HG03039 (cell line): ENCODE data around the gene KCNB1.

Source experiments
- ATAC-seq: cut with Tn5 transposase; IDR thresholded peaks from one replicate; pipeline ENCODE4 v1.9.1; 2021; ENCODE audit warnings: mild to moderate bottlenecking, moderate library complexity; ENCODE audit not compliant: unreplicated experiment

KCNB1 gene

DNA sequence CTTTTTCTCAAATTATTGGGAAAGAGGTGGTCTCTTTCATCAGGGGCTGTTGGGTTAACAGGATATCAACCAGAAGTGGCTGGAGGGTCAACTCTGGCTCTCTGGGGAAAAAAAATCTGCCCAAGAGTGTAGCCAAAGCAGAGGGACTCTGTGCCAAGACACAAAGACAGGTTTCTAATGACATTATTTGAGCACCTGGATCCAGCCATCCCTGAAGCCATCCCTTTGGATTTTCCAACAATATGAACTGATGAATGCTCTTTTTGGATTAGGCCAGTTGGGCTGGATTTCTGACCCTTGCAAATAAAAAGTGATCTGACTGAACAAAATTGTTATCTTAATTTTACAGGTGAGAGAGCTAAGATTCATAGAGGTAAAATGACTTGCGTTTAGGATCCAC, 88.7 kb downstream of the KCNB1 start:
- ATAC-seq, result no peak

DNA sequence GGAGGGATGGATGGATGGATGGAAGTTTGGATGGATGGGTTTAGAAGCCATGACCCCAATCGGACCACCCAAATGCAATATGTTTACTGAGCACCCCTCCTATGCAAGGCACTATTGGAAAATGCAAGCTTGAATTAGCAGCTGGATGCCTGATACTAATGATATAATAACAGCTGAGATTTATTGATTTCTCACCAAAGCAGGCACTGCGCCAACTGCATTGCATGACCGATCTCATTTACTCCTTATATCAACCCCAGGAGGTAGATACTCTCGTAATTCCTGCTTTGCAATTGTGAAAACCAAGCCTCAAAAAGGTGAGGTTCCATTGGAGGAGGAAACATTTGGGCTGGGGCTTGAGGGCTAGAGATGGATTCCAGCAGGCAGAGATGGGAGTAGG, 89.7 kb downstream of the KCNB1 start:
- no peak for ATAC-seq

DNA sequence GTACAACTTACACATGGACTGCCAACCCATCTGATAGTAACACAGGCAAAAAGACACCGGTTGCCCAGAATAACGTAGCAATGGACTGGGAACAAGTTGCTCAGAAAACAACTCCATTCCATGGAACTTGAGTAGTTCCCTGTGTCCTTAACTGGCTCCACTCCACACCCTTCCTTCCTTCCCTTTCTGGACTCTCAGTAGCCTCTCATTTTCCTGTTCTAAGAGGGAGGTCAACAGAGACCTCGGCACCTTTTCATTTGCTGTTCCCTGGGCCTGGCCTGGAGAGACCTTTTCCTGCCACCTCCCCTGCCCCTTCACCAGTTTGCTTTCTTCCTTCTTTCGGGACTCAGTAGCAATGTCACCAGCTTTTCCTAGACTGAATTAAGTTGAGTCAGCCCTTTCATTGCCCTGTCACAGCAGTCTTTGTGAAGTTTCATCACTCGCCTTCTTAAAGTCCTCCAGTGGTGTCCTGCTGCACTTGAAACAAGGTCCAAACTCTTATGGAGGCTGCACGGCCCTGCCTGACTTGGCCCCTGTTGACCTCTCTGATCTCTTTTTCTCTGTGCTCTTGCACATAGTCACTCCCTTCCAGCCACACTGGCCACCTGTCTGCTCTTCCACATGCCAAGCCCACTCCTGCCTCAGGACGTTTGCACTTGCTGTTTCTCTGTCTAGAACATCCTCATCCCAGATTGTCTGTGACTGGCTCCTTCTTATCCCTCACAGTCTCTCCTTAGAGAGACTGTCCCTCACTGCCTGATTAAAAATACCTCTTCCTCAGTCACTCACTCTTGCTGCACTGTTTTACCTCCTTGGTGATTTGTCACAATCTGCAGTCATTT, 90.8 kb downstream of the KCNB1 start:
- ATAC-seq, result no peak

DNA sequence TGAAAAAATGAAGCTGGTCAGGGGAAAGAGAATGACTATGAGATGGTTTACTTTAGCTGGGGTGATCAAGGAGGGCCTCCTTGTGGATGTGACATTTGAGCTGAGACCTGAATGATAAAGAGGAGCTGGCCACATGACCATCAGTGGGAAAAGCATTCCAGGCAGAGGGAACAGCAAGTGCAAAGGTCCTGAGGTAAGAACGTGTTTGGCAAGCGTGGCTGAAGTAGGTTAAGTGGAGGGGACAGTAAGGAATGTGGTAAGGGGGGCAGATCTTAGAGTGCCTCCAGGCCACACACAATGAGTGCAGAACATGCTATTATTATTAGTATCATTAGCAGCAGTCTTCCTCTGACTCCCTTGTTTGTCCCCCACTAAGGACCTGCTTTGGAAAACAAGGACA, 92.6 kb downstream of the KCNB1 start:
- no peak for ATAC-seq

DNA sequence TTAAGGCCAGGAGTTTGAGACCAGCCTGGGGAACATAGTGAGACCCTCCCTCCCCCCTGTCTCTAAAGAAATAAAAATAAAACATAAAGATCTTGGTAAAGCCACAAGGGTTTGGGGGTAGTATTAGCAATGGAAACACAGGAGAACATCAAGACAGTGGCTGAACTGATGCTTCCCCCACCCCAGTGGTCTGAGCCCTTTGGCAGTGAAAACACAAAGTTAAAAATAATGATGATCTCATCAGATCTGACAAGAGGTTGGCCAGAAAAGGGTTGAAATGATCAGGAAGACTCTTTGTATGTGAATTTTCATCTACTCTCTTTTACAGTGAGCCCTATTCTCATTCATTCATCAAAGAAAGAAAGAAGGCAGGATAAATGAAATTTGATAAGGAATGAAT, 93.7 kb downstream of the KCNB1 start:
- no peak for ATAC-seq

DNA sequence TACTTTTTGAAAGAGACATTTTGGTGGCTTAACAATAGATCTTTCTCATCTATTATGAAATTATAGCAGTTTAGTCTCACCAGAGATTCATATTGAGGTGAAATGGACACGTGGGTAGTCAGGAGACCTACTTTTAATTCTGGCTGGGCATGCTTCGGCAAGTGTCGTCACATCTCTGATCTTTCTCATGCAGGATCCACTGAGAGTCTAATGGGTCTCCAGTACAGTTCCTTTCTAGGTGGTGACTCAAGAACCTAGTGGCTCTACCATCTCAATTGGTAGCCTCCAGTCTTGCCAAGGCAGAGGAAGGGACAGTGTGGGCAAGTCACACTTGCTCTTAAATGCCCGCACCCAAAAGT, 94.9 kb downstream of the KCNB1 start:
- ATAC-seq, result no peak

DNA sequence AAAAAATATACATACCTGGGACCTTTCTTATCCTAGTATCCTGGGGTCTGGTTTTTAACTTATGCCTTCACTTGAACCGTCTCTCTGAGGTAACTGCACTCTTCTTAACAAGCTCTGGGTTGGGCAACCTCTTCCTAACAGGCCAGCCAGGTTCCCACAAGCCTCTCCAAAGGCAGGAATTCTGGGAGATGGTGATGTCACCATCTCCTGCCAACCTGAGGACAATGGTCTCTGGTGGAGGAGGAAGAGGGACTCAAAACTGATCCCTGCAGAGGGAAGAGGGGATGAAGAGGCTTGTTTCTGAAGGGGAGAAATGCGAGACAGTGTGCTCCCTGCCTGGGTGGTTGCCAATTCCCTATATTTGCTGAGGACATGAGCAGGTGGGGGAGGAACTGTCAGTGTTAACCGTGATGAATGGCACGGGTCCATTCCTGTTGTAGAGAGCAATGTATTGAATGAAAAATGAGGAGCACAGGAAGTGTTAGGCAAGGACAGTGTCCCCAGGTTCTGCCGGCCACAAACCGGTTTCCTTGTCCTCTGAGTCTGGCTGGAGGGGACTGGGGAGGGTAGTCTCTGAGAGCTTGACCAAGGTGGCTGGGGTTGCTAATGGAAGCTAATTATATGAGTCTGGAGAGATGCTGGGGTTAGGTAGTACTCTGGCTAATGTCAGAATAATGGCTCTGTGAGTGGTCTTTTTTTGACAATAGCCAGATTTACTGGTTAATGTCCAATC, 95.5 kb downstream of the KCNB1 start:
- ATAC-seq, result no peak

DNA sequence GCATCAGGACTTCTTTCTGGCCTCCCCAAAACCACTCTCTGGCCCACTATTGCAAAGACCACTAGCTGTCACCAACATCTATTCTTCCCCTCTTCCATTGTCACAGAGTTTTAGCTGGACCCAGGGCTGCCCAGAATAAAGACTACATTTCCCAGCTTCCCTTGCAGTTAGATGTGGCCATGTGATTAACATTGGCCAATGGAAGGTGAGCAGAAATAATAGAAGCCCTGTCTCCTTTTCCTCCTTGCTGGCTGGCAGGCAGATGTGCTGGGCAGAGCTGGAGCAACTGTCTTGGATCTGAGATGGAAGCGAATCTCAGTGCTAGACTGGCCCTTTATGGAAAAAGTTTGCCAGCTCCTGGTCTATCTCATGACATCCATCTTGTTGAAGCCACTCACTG, 97.0 kb downstream of the KCNB1 start:
- ATAC-seq, result no peak

DNA sequence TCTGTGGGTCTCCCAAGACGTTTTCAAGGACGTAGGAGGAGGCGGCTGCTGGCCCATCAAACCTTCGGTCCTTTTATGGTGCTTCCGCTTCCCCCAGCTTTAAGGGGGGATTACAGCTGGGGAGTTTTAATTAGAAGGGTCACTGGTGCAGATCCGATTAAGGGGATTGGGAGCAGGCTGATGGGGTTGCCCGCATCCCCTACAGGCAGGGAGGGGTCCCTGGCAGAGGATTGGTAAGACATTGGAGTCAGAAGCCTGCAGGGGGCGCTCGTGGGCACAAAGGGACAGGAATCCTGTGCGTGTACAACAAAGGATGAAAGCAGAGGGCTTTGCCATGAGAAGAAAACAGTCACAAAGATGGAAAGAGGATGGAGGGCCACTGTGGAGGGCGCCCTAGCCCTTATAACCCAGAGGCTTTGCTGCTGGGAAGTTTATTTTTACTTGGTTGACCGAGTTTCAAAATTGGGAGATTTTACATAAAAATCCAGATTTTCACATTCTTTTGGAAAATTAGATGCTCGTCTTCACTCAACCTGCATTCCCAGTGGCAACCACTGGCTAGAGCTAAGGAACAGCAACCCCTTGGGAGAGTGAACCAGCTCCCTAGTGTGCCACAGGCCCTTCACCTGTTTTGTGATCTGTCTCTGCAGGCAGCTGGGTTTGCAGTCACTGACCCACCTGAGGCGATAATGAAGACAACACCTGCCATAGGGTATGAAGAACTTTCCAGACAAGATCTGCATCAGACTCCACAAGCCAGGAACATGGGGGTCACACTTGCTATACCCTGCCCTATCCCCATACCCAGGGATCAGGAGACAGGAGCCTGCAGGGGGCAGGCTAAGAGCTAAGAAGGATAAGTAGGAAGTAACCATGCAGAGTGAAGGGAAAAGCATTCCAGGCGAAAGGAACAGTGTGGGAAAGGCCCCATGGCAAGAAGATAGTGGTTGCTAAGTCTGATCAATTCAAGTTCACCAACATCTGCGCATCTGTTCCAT, 97.7 kb downstream of the KCNB1 start:
- no peak for ATAC-seq

DNA sequence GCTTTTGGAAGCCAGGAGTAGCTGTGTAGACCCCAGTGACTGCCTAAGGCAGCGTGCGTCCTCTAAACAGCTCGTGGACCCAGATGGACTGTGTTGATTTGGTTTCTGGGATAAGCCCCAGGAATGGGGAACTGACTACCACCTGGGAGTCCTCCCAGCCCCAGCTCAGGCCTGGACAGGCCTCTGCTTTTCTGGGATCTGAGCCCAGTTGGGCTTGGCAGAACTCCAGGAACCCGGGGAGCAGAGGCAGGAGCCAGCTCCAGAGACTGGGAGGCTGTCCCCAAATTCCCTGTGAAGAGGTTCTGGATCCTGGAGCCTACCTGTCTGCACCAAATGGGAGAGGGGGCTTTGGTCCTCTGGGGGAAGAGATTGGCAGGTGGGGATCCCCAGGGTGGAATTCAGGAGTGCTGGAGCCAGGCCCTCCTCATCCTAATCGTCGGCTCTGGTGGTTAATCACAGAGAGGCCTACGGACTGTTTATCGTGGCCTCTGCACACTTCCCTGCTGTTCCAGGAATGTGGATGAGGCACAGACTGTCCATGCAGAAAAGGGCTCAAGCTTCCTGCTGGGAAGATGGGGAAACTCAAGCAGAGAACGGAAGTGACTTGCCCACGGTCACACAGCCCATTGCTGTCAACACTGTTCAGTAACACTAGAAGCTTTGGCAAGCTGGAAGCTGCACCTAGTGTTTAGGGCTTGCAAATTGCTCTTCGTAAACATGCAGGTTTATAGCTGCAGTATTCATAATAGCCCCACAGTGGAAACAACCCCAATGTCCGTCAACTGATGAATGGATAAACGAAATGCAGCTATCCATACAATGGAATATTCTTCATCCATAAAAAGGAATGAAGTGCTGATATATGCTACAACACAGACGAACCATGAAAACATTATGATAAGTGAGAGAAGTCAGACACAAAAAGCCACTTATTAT, 100.6 kb downstream of the KCNB1 start:
- no peak for ATAC-seq

DNA sequence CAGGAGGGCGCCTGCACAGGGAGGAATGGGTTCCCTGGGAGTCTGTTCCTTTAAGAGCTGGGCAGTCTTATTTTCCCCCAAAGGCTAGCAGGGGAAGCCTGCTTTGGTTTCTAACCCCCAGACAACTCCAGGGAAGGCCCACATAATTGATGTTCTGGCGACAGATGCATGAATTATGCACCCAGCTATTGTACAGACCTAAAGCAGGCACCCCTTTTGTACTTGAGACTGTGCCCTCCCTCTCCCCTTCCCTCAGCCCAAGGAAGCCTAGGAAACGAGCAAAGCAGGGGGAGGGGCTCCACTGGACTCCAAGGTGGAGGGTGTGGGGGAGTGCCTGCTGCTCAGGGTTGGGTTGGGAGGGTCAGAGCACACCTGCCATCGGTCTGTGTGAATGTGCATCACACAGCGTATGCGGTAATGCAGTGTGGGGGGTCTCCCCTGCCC, 102.1 kb downstream of the KCNB1 start:
- no peak for ATAC-seq

DNA sequence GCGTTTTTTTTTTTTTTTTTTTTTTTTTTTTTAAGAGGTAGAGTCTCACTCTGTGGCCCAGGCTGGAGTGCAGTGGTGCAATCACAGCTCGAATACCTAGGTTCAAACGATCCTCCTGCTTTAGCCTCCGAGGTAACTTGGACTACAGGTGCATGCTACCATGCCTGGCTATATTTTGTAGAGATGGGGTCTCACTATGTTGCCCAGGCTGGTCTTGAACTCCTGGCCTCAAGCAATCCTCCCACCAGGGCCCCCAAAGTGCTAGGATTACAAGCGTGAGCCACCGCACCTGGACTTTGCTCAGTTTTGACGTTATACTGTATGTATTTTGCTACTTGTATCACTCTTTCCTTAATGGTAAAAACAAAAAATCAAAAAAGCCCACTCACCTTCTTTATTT, 103.1 kb downstream of the KCNB1 start:
- no peak for ATAC-seq

DNA sequence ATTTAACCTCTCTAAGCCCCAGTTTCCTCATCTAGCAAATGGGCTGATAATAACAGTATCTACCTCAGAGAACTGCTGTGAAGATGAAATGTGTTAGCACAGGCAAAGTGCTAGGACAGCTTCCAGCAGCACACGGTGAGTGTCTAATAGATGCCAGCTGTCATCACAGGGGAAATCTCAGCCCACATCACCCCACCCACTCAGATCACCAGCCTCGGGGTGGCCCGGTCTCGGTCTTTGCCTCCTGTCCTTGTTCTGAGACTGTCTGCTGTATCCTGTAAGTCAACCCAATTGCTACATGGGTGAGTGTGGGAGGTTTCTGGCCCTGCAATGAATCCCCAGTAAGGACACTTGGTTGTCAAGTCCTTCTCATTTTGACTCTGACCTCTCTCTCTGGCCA, 105.1 kb downstream of the KCNB1 start:
- no peak for ATAC-seq

DNA sequence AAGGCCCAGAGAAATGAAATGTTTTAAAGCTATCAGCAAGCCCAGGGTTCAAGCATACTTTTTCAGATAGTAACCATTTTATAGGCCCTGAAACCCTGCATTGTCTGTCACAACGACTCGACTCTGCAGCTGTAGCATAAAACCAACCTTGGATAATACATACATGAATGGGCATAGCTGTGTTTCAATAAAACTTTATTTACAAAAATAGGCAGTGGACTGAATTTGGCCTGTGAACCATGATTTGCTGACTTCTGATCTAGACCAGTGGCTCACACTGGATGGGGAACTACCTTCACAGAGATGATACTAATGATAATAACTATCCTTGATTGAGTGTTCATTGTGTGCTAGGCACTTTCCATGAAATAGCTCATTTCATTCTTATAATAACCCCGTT, 107.3 kb downstream of the KCNB1 start:
- ATAC-seq, result no peak

DNA sequence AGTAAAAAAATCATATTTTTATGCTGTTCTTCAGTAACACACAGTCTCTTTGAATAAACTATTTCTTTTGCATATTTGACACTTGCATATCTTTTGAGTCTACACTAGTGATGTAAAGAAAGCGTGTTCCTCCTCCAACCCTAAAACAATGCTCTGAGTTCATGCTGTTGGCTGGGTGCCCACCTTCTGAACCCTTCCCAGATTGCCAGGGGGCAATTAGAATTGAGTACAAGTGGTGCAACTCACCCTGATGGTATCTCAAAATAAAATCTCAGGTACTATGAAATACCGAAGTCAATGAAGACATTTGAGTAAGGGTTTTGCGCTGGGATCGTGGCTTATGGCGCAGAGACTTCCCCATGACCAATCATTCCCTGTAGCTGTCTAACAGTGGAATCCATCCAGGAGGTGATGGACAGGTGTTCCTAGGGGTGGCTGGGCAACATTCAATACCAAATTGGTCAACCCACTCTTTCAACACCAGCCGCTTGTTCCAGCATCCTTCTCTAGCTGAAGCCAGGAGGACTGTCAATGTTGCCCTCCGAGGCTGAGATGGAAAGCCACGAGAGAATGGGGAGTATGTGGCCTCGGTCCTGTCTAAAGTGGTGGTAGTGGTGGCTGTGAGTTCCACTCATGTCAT, 110.3 kb downstream of the KCNB1 start:
- no peak for ATAC-seq

DNA sequence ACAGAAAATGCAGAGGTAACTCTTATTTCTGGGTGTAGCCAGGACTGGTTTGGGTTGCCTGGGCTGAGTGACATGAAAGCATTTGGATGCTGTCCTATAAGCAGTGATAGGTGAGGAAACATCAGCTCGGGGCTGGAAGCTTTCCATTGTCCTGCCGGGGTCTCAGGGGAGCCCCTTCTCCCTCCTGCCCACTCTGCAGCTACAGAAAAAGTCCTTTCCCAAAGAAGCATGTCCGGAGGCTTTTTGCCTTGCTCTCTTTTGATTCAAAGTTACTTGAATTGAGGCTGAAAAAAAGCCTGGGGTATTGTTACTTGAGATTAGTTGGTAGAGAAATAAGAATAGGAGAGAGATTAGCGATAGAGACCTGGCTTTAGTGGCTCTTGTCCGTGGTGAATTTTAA, 113.9 kb downstream of the KCNB1 start:
- ATAC-seq, result no peak

DNA sequence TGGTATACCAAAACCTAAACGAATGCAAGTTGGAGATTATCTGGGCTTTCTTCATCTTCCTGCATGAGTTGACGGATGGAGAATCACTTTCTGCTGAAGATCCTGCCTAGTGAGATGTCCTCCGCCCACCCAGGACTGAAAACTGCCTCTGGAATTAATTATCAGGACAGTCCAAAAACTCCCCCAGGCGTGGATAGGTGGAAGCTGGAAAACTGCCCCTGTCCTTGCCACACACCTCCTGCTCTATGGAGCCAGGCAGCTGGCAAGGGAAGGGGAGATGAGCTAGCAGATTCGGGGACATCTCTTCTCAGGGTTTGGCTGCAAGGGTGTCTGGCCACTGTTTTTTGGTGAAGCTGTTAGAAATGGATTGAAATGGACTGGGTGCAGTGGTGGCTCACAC, 115.4 kb downstream of the KCNB1 start:
- ATAC-seq, result no peak

DNA sequence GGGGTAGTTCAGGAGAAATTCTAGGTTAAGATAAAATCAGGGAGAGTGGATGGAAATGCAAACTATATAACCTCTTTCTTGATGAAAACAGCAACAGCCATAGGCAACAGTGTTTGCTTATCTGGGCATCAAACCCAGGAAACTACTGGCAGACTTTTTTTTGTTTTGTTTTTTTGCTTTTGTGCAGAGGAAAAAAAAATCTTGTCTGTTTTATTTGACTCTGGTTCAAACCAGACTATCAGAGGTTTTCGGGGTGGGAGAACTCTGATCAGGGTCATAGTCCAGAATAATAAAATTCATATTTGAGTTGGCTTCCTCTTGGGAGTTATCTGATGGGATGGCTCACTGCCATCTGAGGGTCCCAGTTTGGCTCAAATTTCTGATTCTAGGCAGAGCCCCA, 115.8 kb downstream of the KCNB1 start:
- no peak for ATAC-seq

DNA sequence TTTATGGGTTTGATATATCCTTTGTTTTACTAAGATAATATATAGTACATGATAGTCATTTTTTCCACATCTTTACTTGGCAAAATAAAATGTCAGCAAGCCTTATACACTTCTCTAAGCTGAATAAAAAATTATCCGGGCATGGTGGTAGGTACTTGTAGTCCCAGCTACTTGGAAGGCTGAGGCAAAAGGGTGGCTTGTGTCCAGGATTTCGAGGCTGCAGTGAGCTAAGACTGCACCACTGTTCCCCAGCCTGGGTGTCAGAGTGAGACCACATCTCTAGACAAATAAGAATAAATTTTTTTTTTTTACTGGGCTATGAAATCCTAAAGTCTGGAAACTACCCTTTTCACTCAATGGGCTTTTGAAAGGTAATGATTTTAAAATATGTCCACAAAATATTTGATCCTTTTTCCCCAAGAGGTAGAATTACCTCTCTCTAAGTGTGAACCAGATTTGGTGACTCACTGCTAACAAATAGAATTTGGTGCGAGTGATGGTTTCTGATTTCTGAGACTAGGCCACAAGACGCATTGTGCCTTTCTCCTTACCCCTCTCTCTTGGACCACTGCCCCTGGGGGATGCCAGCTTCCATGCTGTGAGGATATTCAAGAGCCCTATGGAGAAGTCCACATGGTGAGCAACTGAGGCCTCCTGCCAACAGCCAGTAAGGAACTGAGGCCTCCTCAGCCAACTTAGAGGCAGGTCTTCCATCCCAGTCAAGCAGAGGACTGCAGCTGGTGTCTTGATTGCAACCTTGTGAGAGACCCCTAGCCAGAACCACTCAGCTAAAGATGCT, 120.4 kb downstream of the KCNB1 start:
- ATAC-seq, result no peak
